ENCODE data around the gene NR2E1. TPM values are rescaled to one million over a fixed set of nuclear protein-coding genes. Genes with fewer than 3 reads are reported as not detected.

NR2E1 gene
- polyA plus RNA-seq, 1 donor (not counting 4 experiments of a cell fraction or from before 2014, with no cell fraction given): 0.04 TPM

GRCh38 chr6:108123946-108124345 lies 41.9 kb upstream of the NR2E1 start:
- TF ChIP-seq EZH2 (IDR thresholded peaks at IDR 0.05; ENCODE audit: low read length) (no peak), CTCF (optimal IDR thresholded peaks at IDR 0.05 in 1 of 3, IDR thresholded peaks at IDR 0.05 in 1 of 3, conservative IDR thresholded peaks at IDR 0.05 in 1 of 3; ENCODE audit: extremely low read depth in 1 of 3, insufficient read depth in 2 of 3, low read length in 3 of 3) (no peak)

GRCh38 chr6:108127056-108127455 lies 38.8 kb upstream of the NR2E1 start:
- no peaks in the 10 kb centered on the region for H4K20me1 ChIP-seq (ENCODE audit: control insufficient read depth, extremely low read depth, insufficient read depth, low read length)
- no peak overlapping the region for H3K4me2 ChIP-seq (ENCODE audit: control insufficient read depth, extremely low read depth, insufficient read depth, low read depth, low read length)
- H3K36me3 ChIP-seq (ENCODE audit: control insufficient read depth in 2 of 2, extremely low read depth in 1 of 2, insufficient read depth in 2 of 2, low read length in 2 of 2): no peaks in the 10 kb centered on the region
- dilution Hi-C loops (cut with MboI; ENCODE audit: extremely low pct_ligation_motif_present, low sequenced_read_pairs): no loop called here
- no peak overlapping the region for H3K27ac ChIP-seq (ENCODE audit: control insufficient read depth, insufficient read depth, low read length)
- TF ChIP-seq EZH2 (IDR thresholded peaks at IDR 0.05; ENCODE audit: low read length): no peak
- no peak for TF ChIP-seq CTCF (optimal IDR thresholded peaks at IDR 0.05 in 1 of 3, IDR thresholded peaks at IDR 0.05 in 1 of 3, conservative IDR thresholded peaks at IDR 0.05 in 1 of 3; ENCODE audit: extremely low read depth in 1 of 3, insufficient read depth in 2 of 3, low read length in 3 of 3)
- peaks cover 38% of the 10 kb centered on the region for H3K27me3 ChIP-seq (ENCODE audit: control insufficient read depth, extremely low read depth, insufficient read depth, low read length)
- H3K79me2 ChIP-seq (ENCODE audit: control insufficient read depth, insufficient read depth, low read length): no peaks in the 10 kb centered on the region
- no peak overlapping the region for H3K4me3 ChIP-seq (ENCODE audit: control insufficient read depth in 2 of 3, extremely low read depth in 1 of 3, insufficient read depth in 2 of 3, low read depth in 1 of 3, low read length in 3 of 3)
- no peak for DNase-seq (ENCODE audit: low read depth, low spot score)
- FAIRE-seq: no peak
- H3K9me3 ChIP-seq (ENCODE audit: control insufficient read depth, low read depth, low read length): no peaks in the 10 kb centered on the region
- no peaks in the 10 kb centered on the region for H3K4me1 ChIP-seq (ENCODE audit: control insufficient read depth, extremely low read depth, insufficient read depth, low read length)
- H3K9me1 ChIP-seq (ENCODE audit: control insufficient read depth, extremely low read depth, insufficient read depth, low read length): no peaks in the 10 kb centered on the region
- no peak overlapping the region for H2AFZ ChIP-seq (ENCODE audit: control insufficient read depth, low read length)
- H3K9ac ChIP-seq (ENCODE audit: control insufficient read depth, extremely low read depth, insufficient read depth, low read length): no peak overlapping the region

More at GRCh38 chr6:108123946-108124345, 41.9 kb upstream of the NR2E1 start:
- Histone ChIP-seq H3K27me3 (ENCODE audit: control insufficient read depth, extremely low read depth, insufficient read depth, low read length) (peaks cover 61% of the 10 kb centered on the region), H3K9me1 (ENCODE audit: control insufficient read depth, extremely low read depth, insufficient read depth, low read length) (no peaks in the 10 kb centered on the region), H3K4me3 (ENCODE audit: control insufficient read depth in 2 of 3, extremely low read depth in 1 of 3, insufficient read depth in 2 of 3, low read depth in 1 of 3, low read length in 3 of 3) (no peak overlapping the region), H3K9me3 (ENCODE audit: control insufficient read depth, low read depth, low read length) (no peaks in the 10 kb centered on the region), H3K36me3 (ENCODE audit: control insufficient read depth in 2 of 2, extremely low read depth in 1 of 2, insufficient read depth in 2 of 2, low read length in 2 of 2) (no peaks in the 10 kb centered on the region), H2AFZ (ENCODE audit: control insufficient read depth, low read length) (no peak overlapping the region), H3K27ac (ENCODE audit: control insufficient read depth, insufficient read depth, low read length) (no peak overlapping the region), H3K79me2 (ENCODE audit: control insufficient read depth, insufficient read depth, low read length) (no peaks in the 10 kb centered on the region), H3K4me1 (ENCODE audit: control insufficient read depth, extremely low read depth, insufficient read depth, low read length) (peaks cover under 1% of the 10 kb centered on the region), H3K9ac (ENCODE audit: control insufficient read depth, extremely low read depth, insufficient read depth, low read length) (no peak overlapping the region), H4K20me1 (ENCODE audit: control insufficient read depth, extremely low read depth, insufficient read depth, low read length) (no peaks in the 10 kb centered on the region), H3K4me2 (ENCODE audit: control insufficient read depth, extremely low read depth, insufficient read depth, low read depth, low read length) (no peak overlapping the region)
- DNase-seq (ENCODE audit: low read depth, low spot score) (no peak), FAIRE-seq (no peak)
- dilution Hi-C loops (cut with MboI; ENCODE audit: extremely low pct_ligation_motif_present, low sequenced_read_pairs): no loop called here

Data from keratinocyte (primary cell).